MM.1S (cell line): ENCODE measurements around the gene MUC4.

Experiments used
- EZH2phosphoT487 ChIP-seq: fragments of 300-600 bp; sonication (generic); IDR thresholded peaks from 2 replicates; pipeline ENCODE4 v1.6.1; 2018; ENCODE audit warnings: antibody characterized with exemption, low read length
- TF ChIP-seq, protein P1 (sequence below): fragments of 300-600 bp; sonication (generic); IDR thresholded peaks from 2 replicates; pipeline ENCODE4 v1.5.1; 2016; ENCODE audit warnings: antibody characterized with exemption, low read length, mixed read lengths

DNA sequence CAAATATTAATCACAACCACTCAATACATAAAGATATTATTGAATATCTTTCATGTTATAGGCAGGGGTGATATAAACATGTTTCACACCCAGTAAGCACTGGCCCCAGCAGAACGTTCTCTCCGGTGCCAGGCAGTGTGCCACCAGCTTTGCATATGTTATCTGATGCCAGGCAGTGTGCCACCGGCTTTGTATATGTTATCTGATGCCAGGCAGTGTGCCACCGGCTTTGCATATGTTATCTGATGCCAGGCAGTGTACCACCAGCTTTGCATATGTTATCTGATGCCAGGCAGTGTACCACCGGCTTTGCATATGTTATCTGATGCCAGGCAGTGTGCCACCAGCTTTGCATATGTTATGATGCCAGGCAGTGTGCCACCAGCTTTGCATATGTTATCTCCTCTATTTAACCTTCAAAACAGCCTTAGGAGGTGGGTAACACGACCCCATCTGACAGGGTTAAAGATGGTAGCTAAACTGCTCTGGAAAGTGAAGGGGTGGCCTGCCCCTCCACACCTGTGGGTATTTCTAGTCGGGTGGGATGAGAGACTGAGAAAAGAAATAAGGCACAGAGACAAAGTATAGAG lies 84.0 kb downstream of the MUC4 start:
- TF ChIP-seq EZH2phosphoT487: no peak
- TF ChIP-seq, protein P1, sequence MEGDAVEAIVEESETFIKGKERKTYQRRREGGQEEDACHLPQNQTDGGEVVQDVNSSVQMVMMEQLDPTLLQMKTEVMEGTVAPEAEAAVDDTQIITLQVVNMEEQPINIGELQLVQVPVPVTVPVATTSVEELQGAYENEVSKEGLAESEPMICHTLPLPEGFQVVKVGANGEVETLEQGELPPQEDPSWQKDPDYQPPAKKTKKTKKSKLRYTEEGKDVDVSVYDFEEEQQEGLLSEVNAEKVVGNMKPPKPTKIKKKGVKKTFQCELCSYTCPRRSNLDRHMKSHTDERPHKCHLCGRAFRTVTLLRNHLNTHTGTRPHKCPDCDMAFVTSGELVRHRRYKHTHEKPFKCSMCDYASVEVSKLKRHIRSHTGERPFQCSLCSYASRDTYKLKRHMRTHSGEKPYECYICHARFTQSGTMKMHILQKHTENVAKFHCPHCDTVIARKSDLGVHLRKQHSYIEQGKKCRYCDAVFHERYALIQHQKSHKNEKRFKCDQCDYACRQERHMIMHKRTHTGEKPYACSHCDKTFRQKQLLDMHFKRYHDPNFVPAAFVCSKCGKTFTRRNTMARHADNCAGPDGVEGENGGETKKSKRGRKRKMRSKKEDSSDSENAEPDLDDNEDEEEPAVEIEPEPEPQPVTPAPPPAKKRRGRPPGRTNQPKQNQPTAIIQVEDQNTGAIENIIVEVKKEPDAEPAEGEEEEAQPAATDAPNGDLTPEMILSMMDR: no peak
